GM19025 (cell line): ENCODE data around the gene ZDHHC1.
"Not testable (repeated sequence)": the region's sequence is repeated elsewhere in the genome, so short reads cannot be mapped to it uniquely, and the experiment has no call there.

Source experiments
- ATAC-seq: cut with Tn5 transposase; IDR thresholded peaks from one replicate; pipeline ENCODE4 v1.9.1; 2021; ENCODE audit warnings: mild to moderate bottlenecking, low read depth, moderate library complexity; ENCODE audit not compliant: unreplicated experiment

ZDHHC1 gene

DNA sequence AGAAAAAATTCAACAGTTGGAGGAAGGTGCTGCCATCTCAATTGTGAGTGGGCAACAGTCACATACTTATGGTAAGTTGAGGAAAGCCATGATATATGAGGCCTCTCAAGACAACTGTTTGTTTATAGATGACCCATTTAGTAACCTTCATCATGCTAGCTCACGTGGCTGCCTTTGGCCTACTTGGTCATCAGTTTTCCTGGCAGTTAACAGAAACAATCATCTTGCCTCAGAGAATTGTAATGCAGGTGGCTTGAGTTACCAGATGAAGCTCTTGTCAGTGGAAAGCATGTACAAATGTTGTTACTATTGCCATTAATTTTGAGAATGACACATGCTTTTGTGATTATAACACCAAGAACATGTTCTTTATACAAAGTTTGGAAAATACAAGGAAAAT is 37.6 kb downstream of the ZDHHC1 start:
- no peak for ATAC-seq

DNA sequence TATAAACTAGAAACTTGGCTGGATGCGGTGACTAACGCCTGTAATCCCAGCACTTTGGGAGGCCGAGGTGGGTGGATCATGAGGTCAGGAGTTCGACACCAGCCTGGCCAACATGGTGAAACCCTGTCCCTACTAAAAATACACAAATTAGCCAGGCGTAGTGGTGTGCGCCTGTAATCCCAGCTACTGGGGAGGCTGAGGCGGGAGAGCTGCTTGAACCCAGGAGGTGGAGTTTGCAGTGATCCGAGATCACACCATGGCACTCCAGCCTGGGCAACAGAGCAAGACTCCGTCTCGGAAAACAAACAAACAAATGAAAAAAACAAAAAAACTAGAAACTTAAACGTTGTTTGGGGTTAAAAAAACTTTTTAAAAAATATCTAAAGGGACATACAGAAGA is 40.3 kb downstream of the ZDHHC1 start:
- ATAC-seq = not testable (repeated sequence)

DNA sequence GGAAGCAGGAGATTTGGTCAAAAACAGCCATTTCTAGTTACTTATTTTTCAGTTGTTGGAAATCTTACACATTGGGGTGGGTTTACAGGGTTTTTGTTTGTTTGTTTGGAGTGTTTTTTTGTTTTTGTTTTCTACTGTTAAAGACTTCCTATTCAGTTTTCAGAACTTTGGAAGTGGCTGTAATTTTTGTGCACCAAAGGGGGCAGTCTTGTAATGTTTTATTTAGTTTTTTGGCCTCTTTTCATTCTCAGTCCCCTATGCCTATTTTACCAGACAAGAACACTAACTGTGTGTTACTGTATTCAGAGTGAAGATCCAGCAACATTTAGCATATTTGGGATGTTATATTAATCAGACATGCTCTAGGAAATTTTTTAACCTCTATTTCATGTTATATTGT is 43.6 kb downstream of the ZDHHC1 start:
- no peak for ATAC-seq

DNA sequence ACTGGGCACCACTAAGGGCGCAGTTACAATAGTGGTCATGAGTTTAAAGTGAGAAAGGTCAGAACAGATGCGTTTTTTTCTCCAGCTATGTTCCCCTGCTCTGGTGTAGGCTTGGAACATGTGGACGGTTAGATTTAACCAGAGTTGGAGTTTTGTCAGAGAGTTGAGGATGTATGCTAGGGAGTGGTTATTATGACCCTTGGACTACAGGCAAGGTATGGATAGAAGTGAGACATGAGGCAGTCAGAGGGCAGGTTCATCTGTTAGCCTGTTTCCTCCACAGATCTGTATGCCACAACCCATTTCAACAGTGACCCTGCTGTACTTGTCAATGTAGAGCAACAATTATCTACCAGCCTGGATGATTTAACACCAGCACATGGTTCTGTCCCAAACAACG is 45.6 kb downstream of the ZDHHC1 start:
- ATAC-seq = no peak

DNA sequence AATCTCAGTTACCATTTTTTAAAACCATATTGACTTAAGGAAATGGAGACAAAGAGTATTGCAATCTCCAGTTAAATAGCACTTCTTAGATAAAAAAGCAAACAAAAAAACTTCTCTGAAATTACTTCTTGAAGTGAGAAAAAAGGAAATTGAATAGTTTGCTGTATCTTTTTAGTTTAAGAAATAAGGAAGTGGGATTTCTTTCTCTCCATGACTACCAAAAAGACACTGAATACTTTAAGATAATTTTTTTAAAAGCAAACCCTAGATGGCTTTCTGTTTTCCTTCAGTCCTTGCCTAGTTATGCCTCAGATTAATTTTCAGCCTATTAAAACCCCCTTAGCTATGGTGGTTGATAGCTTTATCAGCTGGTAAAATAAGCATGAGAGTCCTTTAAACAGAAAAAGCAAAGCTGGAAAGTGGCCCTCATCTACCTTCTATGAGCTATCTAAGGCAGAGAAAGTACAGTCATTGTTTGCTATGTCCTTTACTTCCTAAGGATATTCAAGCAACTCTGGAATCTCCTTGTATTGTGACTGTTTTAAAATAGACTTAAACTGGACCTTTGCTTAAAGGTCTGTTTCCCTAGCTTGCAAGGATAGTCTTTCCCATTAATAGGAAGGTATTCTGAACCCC is 51.6 kb downstream of the ZDHHC1 start:
- no peak for ATAC-seq

DNA sequence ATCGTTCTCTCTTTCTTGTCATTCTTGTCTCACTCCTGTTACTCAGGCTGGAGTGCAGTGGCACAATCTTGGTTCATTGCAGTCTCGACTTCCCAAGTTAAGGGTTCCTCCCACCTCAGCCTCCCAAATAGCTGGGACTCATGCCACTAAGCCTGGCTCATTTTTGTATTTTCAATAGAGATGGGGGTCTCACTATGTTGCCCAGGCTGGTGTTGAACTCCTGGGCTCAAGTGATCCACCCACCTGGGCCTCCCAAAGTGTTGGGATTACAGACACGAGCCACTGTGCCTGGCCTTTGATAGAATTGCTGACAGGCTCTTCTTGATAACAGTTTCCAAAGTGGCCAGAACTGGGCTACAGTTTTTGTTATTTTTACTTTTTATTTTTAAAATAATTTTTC is 55.2 kb downstream of the ZDHHC1 start:
- no peak for ATAC-seq

DNA sequence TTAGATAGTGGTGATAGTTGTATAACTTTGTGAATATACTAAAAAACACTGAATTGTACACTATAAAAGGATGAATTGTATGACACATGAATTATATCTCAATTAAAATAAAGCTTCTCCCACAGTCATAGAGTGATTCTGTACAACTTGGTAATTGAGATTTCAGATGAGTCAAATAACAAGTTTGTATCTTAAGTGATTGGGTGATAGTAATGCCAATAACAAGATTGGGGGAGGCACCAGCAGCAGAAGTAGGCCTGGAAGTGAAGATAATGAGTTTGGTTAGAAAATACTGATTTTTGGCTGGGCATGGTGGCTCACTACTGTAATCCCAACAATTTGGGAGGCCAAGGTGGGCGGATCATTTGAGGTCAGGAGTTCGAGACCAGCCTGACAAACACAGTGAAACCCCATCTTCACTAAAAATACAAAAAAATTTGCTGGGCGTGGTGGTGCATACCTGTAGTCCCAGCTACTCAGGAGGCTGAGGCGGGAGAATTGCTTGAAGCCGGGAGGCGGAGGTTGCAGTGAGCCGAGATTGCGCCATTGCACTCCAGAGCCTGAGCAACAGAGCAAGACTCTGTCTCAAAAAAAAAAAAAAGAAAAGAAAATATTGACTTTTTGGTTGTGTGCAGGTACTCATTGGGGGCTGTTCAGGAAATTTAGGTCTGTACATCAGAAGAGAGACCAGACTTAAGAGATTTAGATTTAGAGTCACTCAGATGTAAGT is 56.6 kb downstream of the ZDHHC1 start:
- not testable (repeated sequence) for ATAC-seq

DNA sequence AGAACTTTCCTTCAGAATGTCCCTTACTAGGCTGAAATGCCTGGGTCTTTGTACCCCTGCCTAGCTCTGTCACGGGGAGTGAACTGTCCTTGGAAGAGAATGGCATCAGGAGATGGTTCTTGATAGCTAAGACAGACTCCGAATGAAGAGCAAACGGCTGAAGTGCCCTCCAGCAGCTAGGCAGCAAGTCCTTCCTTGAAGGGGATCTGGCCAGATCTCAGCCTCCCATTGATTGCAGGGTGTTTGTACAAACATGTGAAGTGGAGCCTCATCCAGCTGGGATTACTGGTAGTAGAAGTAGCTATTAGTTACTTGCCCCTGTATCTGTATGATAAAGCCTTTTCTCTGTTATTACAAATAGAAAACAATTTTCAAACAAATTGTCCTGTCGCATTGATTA is 58.7 kb downstream of the ZDHHC1 start:
- ATAC-seq = no peak

DNA sequence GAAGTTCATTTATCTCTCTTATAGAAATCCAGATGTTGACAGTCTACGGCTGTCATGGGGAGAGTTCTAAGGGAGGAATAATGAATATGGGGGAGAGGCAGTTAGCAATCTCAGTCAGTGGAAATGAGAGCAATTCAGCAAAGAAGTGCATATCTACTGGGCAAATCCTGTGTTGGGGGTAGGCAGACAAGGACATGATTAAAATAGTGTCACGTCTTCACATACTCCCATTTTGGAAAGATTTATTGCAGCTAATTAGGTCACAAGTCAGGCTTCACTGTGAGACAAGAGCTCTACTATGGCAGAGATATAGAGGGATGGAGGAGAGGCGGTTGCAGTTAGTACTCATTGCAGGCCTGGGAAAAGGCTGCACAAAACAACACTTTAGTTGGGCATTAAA is 59.9 kb downstream of the ZDHHC1 start:
- no peak for ATAC-seq

DNA sequence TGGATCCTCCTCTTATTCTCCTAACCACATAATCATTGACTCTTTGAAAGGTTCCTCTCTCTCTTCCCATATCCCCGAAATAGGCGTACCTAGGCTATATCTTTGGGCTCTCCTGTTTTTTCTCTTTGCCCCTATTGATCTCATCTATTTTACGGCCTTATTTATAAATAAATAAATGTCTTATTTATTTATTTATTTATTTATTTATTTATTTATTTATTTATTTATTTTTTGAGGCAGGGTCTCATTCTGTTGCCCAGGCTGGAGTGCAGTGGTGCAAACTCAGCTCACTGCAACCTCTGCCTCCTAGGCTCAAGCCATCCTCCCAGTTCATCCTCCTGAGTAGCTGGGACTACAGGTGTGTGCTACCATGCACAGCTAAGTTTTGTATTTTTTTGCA is 63.8 kb downstream of the ZDHHC1 start:
- not testable (repeated sequence) for ATAC-seq

DNA sequence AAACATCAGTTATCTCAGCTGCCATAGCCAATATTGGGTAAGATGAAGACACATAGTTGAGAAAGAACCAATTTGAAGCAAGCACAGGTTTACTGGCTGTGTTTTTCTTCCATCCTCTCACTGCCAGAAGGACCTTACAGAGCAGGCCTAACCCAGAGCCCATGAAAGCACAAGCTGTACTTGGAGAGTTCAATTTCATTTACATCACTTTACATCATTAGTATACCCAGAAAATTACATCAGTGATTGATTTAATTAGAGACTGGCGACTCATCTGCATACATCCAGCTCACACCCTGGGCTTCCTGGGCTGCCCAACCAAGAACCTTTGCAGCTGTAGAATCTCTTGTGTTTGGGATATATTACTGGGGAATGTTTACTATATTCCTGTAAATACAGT is 66.0 kb downstream of the ZDHHC1 start:
- ATAC-seq = no peak

DNA sequence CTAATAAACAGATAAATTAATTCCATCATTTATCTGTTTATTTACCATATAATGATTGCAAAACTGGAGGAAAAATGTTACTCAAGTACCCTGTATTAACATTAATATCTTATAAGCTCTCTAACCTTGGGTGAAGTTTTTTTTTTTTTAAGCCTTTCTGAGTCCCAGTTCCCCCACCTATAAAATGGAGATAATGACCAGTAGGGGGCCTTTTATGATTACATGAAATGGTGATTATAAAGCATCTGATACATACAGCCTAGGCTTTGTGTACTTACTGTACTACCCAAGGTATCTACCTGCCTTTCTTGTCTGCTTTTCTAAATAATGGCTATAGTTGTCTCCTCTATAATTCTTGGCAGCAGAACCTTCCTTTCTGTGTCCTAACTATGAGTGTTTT is 67.1 kb downstream of the ZDHHC1 start:
- no peak for ATAC-seq

DNA sequence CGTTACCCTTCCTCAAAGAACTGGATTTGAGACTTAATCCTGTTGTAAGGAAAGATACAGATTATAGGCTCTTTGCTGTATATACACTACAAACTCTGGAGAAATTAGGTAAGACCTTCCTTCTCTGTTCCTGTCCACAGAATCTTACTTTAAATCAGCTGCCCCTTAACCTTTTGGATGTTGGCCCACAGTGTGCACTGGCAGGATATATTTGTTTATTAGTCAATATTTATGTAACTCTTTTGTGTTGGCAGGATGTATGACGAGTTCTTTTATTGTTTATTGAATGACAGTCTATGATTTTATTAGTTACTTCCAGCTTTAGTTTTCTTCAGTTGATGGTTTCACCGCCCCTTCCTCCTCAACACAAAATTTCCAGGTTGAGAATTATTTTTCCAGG is 69.9 kb downstream of the ZDHHC1 start:
- no peak for ATAC-seq

DNA sequence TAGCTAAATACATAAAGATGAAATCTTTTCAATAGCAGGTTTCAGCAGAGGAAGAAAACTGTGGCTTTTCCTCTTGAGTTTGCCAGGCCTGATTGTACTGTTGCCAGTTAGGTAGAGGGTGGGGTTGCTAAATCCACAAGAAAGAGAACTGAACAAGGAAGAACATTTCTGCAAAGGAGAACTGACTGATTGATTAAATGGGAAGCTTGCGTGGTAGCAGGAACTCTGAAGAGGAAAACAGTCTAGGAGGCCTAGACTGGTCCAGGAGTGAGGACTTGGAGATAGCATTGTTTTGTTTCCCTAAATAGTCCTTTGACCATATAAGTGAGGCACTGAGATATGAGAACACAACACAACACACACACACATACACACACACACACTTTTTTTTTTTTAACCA is 70.9 kb downstream of the ZDHHC1 start:
- ATAC-seq = no peak
